Stimulated activated CD4-positive, alpha-beta T cell treated with anti-CD3 and anti-CD28 coated beads, Interleukin-12 subunit alpha, Interleukin-12 subunit beta, amount 100 ng/mL, for 24 hours (primary cell): ENCODE results near the gene PCTP.

ENCODE experiments used
- DNase-seq, 2 experiments: peaks; one replicate each; pipeline ENCODE4 v3.0.0-alpha.2; 2020; ENCODE audit warnings: low read depth in 2 of 2

PCTP gene

DNA sequence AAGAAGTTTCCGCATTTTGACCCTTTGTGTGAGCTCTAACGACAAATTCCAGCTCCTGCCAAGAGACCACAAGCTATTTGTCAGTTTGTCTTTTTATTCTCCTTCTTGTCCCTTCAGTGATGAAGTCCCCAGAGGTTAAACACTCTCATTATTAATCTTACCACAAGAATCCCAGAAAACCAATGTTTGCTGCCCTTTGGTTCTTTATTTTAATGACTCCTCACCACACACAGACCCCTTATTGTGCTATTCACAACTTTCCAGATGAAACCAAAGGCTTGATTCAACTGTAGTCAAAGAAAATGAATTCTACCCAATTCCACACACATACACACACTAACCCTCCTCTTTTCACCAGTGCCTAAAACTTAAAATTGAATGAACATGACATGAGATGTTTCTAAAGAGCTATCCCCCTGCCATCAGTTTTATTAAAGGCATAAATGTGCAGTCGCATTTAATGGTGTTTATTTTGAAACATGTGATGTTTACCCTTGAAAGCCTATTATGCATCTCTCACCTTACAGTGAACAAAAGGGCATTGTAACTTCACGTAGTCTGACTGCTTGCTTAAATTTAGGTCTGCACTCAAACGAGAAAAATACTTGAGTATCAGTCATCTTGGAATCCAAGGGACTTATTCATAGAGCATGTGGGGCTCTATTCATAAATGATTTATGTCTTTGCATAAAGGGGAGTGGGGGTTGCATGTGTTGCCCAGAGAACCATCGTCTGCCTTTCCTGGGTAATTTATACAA lies 44.1 kb downstream of the PCTP start:
- no peak for DNase-seq

DNA sequence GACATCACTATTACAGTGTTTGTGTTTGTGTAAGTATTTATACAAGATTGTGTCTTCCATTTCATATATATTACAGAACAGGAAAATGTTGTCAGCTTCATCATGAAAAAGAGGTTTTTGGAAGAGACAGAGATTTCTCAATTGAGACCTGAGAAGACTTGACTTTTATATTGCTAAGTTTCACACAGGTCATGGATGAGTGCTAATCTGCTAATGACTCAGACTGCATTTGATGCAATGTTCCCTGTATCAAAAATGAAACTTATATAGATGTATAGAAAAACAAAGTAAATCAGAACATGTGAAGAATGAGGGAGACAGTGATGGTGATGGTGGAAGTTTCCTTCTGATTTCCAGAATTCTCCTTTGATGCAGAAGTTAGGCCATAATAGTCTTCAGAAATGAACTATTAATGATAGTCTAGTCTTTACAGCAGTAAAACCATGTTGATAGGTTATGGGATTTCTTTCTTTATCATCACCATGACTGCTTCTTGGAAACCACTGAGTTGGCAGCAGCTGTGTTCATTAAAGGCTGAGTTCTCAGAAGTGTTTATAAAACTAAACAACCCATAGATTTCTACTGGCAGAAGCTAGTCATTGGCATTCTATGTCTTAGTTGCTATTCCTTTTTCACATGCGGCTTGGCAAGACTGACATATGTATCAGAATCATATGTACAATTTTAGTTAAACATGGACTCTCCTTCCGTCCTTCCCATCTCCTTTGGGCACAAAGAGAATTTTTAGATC lies 56.1 kb downstream of the PCTP start:
- DNase-seq = no peak

GRCh38 chr17:55811536-55811935 lies 60.7 kb downstream of the PCTP start:
- no peak for DNase-seq

DNA sequence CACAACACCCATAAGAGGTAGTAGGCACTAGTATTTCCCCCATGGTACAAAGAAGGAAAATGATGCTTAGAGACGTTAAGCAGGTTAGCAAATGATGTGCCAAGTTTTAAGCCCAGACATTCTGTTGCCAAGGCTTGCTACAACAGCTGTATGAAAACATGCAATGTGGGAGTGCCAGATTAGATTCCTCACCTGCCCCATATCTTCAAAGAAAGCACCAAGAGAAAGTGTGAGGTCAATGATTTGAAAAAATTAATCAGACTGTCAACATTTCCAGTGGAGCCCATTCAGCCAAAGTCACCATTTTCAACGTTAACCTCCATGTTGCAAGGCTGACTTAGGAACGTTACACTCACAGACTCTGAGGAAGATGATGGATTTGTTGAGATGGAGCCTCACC lies 61.5 kb downstream of the PCTP start:
- DNase-seq = no peak

DNA sequence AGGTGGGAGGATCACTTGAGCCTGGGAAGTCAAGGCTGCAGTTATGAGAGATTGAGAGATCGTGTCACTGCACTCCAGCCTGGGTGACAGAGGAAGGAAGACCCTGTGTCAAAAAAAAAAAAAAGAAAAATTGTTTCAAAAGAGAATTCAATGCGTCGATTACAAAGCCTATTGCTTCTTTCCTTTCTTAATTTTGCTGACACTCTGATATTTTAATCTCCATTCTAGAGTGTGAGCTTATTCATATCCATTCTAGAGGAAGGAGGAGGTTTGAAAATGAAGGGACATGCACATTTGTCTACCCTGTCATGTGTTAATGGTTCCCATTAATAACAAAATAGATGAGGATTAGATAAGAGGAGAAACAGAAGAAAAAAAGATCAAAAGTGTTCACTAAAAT lies 63.1 kb downstream of the PCTP start:
- DNase-seq = no peak

GRCh38 chr17:55814377-55814776 lies 63.5 kb downstream of the PCTP start:
- no peak for DNase-seq

- DNase-seq = no peak
Observed at GRCh38 chr17:55816532-55817396, 65.9 kb downstream of the PCTP start.

DNA sequence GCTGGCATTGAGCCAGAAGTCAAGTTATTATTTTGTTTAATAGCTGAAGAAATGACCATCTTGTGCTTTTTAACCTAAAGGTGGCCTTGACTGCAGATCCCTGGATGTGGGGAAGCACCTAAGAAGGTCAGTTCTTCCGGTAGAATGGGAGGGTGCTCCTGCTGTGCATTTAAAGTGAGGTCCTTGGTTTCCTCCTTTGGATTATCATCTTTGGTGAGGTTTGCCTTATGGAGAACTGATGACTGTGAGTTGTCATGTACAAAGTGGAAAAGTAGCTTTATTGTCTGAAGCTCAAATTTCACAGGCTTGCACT lies 66.5 kb downstream of the PCTP start:
- no peak for DNase-seq

DNA sequence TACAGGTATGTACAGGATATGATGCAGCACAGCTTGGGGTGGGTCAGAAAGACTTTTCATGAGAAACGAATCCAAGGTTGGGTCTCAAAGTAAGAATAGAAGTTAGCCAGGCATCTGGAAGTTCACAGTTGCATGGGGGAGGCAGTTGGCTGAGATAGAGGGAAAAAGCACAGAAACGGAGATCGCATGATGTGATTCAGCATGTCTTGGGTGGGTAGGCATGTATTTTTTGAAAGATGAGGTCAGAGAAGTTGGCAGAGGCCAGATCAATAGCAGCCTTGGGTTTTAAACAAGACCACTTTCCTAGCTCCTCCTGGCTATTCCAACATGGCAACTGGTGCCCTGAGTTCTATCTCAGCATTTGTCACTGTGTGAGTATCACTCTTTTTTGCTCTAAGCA lies 67.2 kb downstream of the PCTP start:
- DNase-seq = no peak

DNA sequence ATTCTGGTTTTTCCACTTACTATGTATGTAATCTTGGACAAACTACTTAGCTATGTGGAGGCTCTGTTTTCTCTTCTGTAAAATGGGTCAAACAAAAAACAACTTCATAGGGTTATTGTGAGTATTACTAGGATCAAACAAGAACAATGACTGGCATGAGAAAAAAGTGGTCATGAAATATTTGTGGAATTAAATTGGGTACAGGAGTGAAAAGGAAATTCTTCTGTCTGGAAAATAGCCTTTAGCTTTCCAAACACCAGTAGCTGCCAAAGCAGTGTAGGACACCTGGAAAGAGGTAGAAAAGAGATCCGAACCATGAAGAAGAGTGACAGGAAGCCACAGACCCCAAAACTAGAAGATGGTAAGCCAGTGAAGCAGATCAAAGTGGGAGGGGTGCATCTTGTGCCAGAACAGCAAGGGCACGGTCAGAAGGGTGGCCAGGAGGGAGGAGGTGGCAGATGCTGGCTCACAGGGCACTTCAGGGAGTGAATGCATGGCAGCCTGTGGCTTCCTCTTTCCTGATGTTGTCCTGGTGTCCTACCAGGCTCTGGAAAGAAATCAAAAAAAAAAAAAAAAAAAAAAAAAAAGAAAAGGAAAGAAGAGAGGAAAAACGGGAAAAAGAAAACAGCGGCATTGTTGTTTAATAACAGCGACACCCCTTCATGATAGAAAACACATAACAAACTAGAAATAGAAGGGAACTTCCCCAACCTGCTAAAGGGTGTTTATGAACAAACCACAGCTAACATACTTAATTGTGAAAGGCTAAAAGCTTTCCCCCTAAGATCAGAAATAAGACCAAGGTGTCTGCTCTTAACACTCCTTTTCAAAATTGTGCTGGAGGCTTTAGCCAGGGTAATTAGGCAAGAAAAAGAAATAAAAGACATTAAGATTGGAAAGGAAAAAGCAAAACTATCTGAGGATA lies 67.9 kb downstream of the PCTP start:
- DNase-seq = no peak

DNA sequence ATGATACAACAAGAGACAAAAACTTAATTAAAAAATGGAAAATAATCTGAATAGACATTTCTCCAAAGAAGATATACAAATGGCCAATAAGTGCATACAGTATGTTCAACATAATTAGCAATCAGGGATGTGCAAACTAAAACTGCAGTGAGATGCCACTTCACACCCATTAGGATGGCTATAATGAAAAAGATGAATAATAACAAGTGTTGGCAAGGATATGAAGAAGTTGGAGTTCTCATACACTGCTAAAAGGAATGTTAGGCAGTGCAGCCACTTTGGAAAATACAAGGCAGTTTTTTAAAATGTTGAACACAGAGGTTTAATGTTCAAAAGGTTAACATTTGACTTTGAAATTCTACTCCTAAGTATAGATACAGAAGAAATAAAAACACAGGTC lies 69.8 kb downstream of the PCTP start:
- no peak for DNase-seq

- no peak for DNase-seq
Observed at GRCh38 chr17:55822028-55822427, 71.2 kb downstream of the PCTP start.

DNA sequence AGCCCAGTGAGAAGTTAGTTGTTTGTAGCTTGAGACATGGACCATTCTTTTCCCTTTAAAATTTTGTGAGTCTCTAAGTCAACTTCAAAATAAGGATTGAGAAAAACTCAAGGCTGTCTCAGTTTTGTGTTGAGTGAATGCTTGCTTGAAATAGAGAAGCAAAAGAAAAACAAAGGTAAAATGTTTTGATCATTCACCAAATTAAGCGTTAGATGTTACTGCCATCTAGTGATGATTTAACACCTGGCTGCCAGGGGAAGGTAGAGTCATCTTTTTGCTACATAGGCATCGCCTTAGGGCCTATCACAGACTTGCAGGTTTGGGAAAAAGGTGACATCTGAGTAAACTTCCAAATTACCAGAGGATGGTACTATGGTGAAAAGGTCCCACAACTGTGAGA lies 74.4 kb downstream of the PCTP start:
- DNase-seq = no peak
